CD14-positive monocyte (primary cell): ENCODE results near the gene C9orf72. TPM values are rescaled to one million over a fixed set of nuclear protein-coding genes. Genes with fewer than 3 reads are reported as not detected.

Experiments
- DNase-seq, 3 donors: peaks; one replicate each; pipeline ENCODE4 v3.0.0-alpha.2; 2011 to 2022
- H2AFZ ChIP-seq: 2 replicates; pipeline ENCODE4 v1.6.0; 2012; ENCODE audit warnings: mild to moderate bottlenecking, low read depth, low read length, inconsistent platforms; ENCODE audit not compliant: insufficient read depth, poor library complexity, severe bottlenecking
- H3K27ac ChIP-seq, 2 donors: 1 replicate in 1 of 2; 2 replicates in 1 of 2; pipeline ENCODE4 v1.5.1; 2012 to 2013; ENCODE audit warnings: low read length in 2 of 2, control low read depth in 1 of 2, inconsistent platforms in 1 of 2, low read depth in 1 of 2, mild to moderate bottlenecking in 1 of 2
- H3K27me3 ChIP-seq, 2 donors: one replicate each; pipeline versions ENCODE4 v1.6.0 to v1.6.1; 2011 to 2013; ENCODE audit warnings: low read length in 2 of 2; ENCODE audit not compliant: control insufficient read depth in 2 of 2, insufficient read depth in 2 of 2
- H3K36me3 ChIP-seq, 2 donors: replicated peaks in 1 of 2; 1 replicate in 1 of 2; 2 replicates in 1 of 2; pipeline versions ENCODE4 v1.5.1 to v1.6.1; 2012 to 2013; ENCODE audit warnings: low read length in 2 of 2, control low read depth in 1 of 2, inconsistent platforms in 1 of 2, mild to moderate bottlenecking in 1 of 2; ENCODE audit not compliant: insufficient read depth in 2 of 2, control insufficient read depth in 1 of 2
- H3K4me1 ChIP-seq, 2 donors: 1 replicate in 1 of 2; 2 replicates in 1 of 2; pipeline versions ENCODE4 v1.5.1 to v1.6.1; 2012 to 2013; ENCODE audit warnings: low read length in 2 of 2, control low read depth in 1 of 2, inconsistent platforms in 1 of 2, mild to moderate bottlenecking in 1 of 2, moderate library complexity in 1 of 2; ENCODE audit not compliant: insufficient read depth in 2 of 2, control insufficient read depth in 1 of 2
- H3K4me2 ChIP-seq: replicated peaks from 2 replicates; pipeline ENCODE3; 2012; ENCODE audit warnings: low read length, moderate library complexity, mild to moderate bottlenecking; ENCODE audit not compliant: poor library complexity, severe bottlenecking; ENCODE audit errors: extremely low read depth
- H3K4me3 ChIP-seq, 3 experiments: fragments of 200-600 bp in 1 of 3; sonication (generic) in 1 of 3; replicated peaks in 1 of 3; 1 replicate in 2 of 3; 2 replicates in 1 of 3; pipeline ENCODE4 v1.5.1; 2011 to 2013; ENCODE audit warnings: low read length in 3 of 3, mild to moderate bottlenecking in 3 of 3, control low read depth in 2 of 3, low read depth in 2 of 3, inconsistent platforms in 1 of 3, moderate library complexity in 1 of 3
- H3K79me2 ChIP-seq: 2 replicates; pipeline ENCODE4 v1.6.0; 2012; ENCODE audit warnings: mild to moderate bottlenecking, control low read depth, inconsistent platforms, low read length, moderate library complexity; ENCODE audit not compliant: insufficient read depth
- H3K9ac ChIP-seq: 2 replicates; pipeline ENCODE4 v1.6.0; 2017; ENCODE audit warnings: low read length, mild to moderate bottlenecking; ENCODE audit not compliant: insufficient read depth, poor library complexity, severe bottlenecking
- H3K9me3 ChIP-seq, 2 donors: replicated peaks in 1 of 2; 1 replicate in 1 of 2; 2 replicates in 1 of 2; pipeline versions ENCODE4 v1.5.1 to v1.6.1; 2012 to 2013; ENCODE audit warnings: low read length in 2 of 2, control low read depth in 1 of 2; ENCODE audit not compliant: control insufficient read depth in 1 of 2, insufficient read depth in 1 of 2
- H4K20me1 ChIP-seq: 2 replicates; pipeline ENCODE4 v1.6.0; 2012; ENCODE audit warnings: mild to moderate bottlenecking, low read length, control low read depth, moderate library complexity; ENCODE audit not compliant: insufficient read depth
- H3K27ac Mint-ChIP-seq, 7 donors: one replicate each; pipeline ENCODE4 v1.8.0; 2020; ENCODE audit warnings: mild to moderate bottlenecking in 7 of 7, mixed read lengths in 7 of 7, moderate library complexity in 6 of 7, inconsistent platforms in 2 of 7
- H3K27me3 Mint-ChIP-seq, 3 donors: one replicate each; pipeline ENCODE4 v1.8.0; 2021 to 2022; ENCODE audit warnings: low read depth in 3 of 3, mild to moderate bottlenecking in 3 of 3, mixed read lengths in 3 of 3, moderate library complexity in 3 of 3, inconsistent platforms in 1 of 3
- H3K36me3 Mint-ChIP-seq, 2 donors: one replicate each; pipeline ENCODE4 v1.8.0; 2020; ENCODE audit warnings: mixed read lengths in 2 of 2, inconsistent platforms in 1 of 2, mild to moderate bottlenecking in 1 of 2
- H3K4me1 Mint-ChIP-seq: one replicate; pipeline ENCODE4 v1.8.0; 2020; ENCODE audit warnings: mild to moderate bottlenecking, mixed read lengths
- H3K4me3 Mint-ChIP-seq, 2 donors: one replicate each; pipeline ENCODE4 v1.8.0; 2020; ENCODE audit warnings: mild to moderate bottlenecking in 2 of 2, mixed read lengths in 2 of 2, moderate library complexity in 1 of 2
- H3K9me3 Mint-ChIP-seq, 7 donors: one replicate each; pipeline ENCODE4 v1.8.0; 2020 to 2022; ENCODE audit warnings: mixed read lengths in 7 of 7, mild to moderate bottlenecking in 6 of 7, moderate library complexity in 6 of 7, inconsistent platforms in 2 of 7
- CTCF ChIP-seq: fragments of 200-600 bp; IDR thresholded peaks from one replicate; pipeline ENCODE4 v1.8.0; 2022; ENCODE audit warnings: antibody characterized with exemption, mild to moderate bottlenecking
- WGBS: methylation state at CpG from one replicate; pipeline ENCODE4 v1.1.5; 2013; ENCODE audit warnings: missing lambda C conversion rate; ENCODE audit not compliant: insufficient coverage; 5-methylcytosine and 5-hydroxymethylcytosine counted together
- intact Hi-C, 2 donors: fragments of 100-400 bp; cut with micrococcal nuclease; formaldehyde crosslinking; loops; one replicate each; pipeline versions ENCODE4 v1.15.0 to v1.15.1; 2023
- polyA plus RNA-seq, 3 donors: library from polyadenylated mRNA; depleted of rRNA in 1 of 3; unstranded in 2 of 3; stranded (reverse) in 1 of 3; fragments of 300-500 nt in 2 of 3; fragments of >200 nt in 1 of 3; fragmentation: Illumina TruSeq in 2 of 3; gene quantifications; 1 replicate in 2 of 3; 2 replicates in 1 of 3; pipeline ENCODE4 v1.2.3, GENCODE V29; 2012 to 2021

C9orf72 gene
- polyA plus RNA-seq, 3 donors: 105 to 142 (median 128) TPM

- Mint-ChIP-seq H3K9me3 (peaks cover 0 to 2% (median 0%) of the 10 kb centered on the region in 7 donors), H3K4me1 (peaks cover 67% of the 10 kb centered on the region), H3K27me3 (peaks cover 0 to 4% (median 1%) of the 10 kb centered on the region in 3 donors), H3K4me3 (no peak overlapping the region), H3K27ac (no peak overlapping the region), H3K36me3 (peaks cover 42 to 46% of the 10 kb centered on the region in 2 donors)
- Histone ChIP-seq H3K9me3 (no peaks in the 10 kb centered on the region), H2AFZ (no peak overlapping the region), H3K27me3 (no peaks in the 10 kb centered on the region), H3K79me2 (peaks cover 80% of the 10 kb centered on the region), H3K27ac (peak overlapping the region in 1 of 2 donors; percentile 33), H3K4me3 (peak overlapping the region in 1 of 3 experiments; percentile 78), H3K9ac (no peak overlapping the region), H3K36me3 (peaks cover 8 to 33% of the 10 kb centered on the region in 2 donors), H4K20me1 (no peaks in the 10 kb centered on the region), H3K4me2 (peak overlapping the region; percentile 80), H3K4me1 (peaks cover 71 to 85% of the 10 kb centered on the region in 2 donors)
- no peak for TF ChIP-seq CTCF
- intact Hi-C loops: no loop called here
- no CpG with 5 or more reads among the region's 2 CpGs for WGBS
- DNase-seq: no peak
These were observed 3.9 kb downstream of the C9orf72 start for GRCh38 chr9:27569406-27569805.

- DNase-seq: peak in 2 of 3 donors; percentile 24 to 50
- intact Hi-C loops: no loop called here
- Histone ChIP-seq H2AFZ (no peak overlapping the region), H3K4me2 (peak overlapping the region; percentile 73), H3K4me1 (peaks cover 72 to 87% of the 10 kb centered on the region in 2 donors), H3K79me2 (peaks cover 86% of the 10 kb centered on the region), H3K36me3 (peaks cover 25 to 54% of the 10 kb centered on the region in 2 donors), H3K4me3 (peak overlapping the region in 2 of 3 experiments; percentile 9 to 67), H3K27ac (peak overlapping the region in 1 of 2 donors; percentile 85), H4K20me1 (no peaks in the 10 kb centered on the region), H3K9ac (no peak overlapping the region), H3K9me3 (no peaks in the 10 kb centered on the region), H3K27me3 (no peaks in the 10 kb centered on the region)
- Mint-ChIP-seq H3K27me3 (peaks cover 0 to 4% (median 0%) of the 10 kb centered on the region in 3 donors), H3K9me3 (peaks cover 0 to 4% (median 0%) of the 10 kb centered on the region in 7 donors), H3K36me3 (peaks cover 51 to 61% of the 10 kb centered on the region in 2 donors), H3K4me3 (peak overlapping the region in 1 of 2 donors; percentile 42), H3K4me1 (peaks cover 73% of the 10 kb centered on the region), H3K27ac (peak overlapping the region; percentile 35 to 96 (median 87))
- TF ChIP-seq CTCF: no peak
- WGBS: no CpG with 5 or more reads among the region's 1 CpG
These were observed 7.2 kb downstream of the C9orf72 start for GRCh38 chr9:27566118-27566517.
